Body of pancreas (tissue), 4 donors: ENCODE data around the gene GRAMD4. TPM values are rescaled to one million over a fixed set of nuclear protein-coding genes. Genes with fewer than 3 reads are reported as not detected.
A peak's percentile ranks its signal among the peaks of the same experiment; 100 is the strongest.

ENCODE experiments used
- ATAC-seq: fragments of 150-250 bp; one replicate; pipeline ENCODE4 v1.9.1; 2016
- DNase-seq, 4 donors: peaks; one replicate each; pipeline ENCODE4 v3.0.0-alpha.2; 2019
- H3K27ac ChIP-seq, 4 donors: fragments of 200-600 bp; sonication (generic); 1 replicate in 3 of 4; 2 replicates in 1 of 4; pipeline versions ENCODE4 v1.5.1 to v1.6.1; 2016 to 2019; ENCODE audit warnings: mild to moderate bottlenecking in 1 of 4, mixed read lengths in 1 of 4, moderate library complexity in 1 of 4
- H3K27me3 ChIP-seq, 2 donors: fragments of 200-600 bp; sonication (generic); one replicate each; pipeline ENCODE4 v1.6.0; 2016; ENCODE audit warnings: mild to moderate bottlenecking in 1 of 2
- H3K36me3 ChIP-seq, 2 donors: fragments of 200-600 bp; sonication (generic); replicated peaks in 1 of 2; 2 replicates each; pipeline ENCODE4 v1.5.1; 2016; ENCODE audit warnings: low read depth in 2 of 2; ENCODE audit not compliant: insufficient read depth in 1 of 2
- H3K4me1 ChIP-seq: fragments of 200-600 bp; sonication (generic); one replicate; pipeline ENCODE4 v1.6.0; 2016
- H3K4me3 ChIP-seq, 2 donors: fragments of 200-600 bp; sonication (generic); 1 replicate in 1 of 2; 2 replicates in 1 of 2; pipeline ENCODE4 v1.5.1; 2016 to 2019
- H3K9me3 ChIP-seq, 3 donors: fragments of 200-600 bp; sonication (generic); 1 replicate in 2 of 3; 2 replicates in 1 of 3; pipeline ENCODE4 v1.5.1; 2016
- CTCF ChIP-seq, 7 experiments: fragments of 450-650 bp in 4 of 7; fragments of 200-600 bp in 3 of 7; sonication (generic) in 3 of 7; IDR thresholded peaks; one replicate each; pipeline ENCODE4 v1.5.1; 2016 to 2019; ENCODE audit warnings: antibody characterized with exemption in 7 of 7
- POLR2A ChIP-seq, 3 donors: fragments of 450-650 bp; IDR thresholded peaks; one replicate each; pipeline ENCODE4 v1.6.1; 2016; ENCODE audit warnings: antibody characterized with exemption in 3 of 3, mild to moderate bottlenecking in 2 of 3
- WGBS, 2 donors: methylation state at CpG; one replicate each; pipeline ENCODE4 v1.1.5; 2017; 5-methylcytosine and 5-hydroxymethylcytosine counted together
- intact Hi-C: fragments of 100-400 bp; cut with DNase I; formaldehyde crosslinking; loops from one replicate; pipeline ENCODE4 v1.15.1; 2023
- total RNA-seq, 2 donors: library from RNA; depleted of rRNA; stranded (reverse); fragments of >200 nt; gene quantifications; one replicate each; pipeline ENCODE4 v1.1.0, GENCODE V29; 2016

Gene GRAMD4
- total RNA-seq, 2 donors from 2014 or later = 29.3 to 62.3 TPM

GRCh38 chr22:46602025-46602424, 18.2 kb upstream of the GRAMD4 start:
- DNase-seq = peak in 1 of 4 donors; percentile 62
- H3K36me3 ChIP-seq = no peaks in the 10 kb centered on the region
- H3K9me3 ChIP-seq = no peaks in the 10 kb centered on the region
- no peaks in the 10 kb centered on the region for H3K27me3 ChIP-seq
- TF ChIP-seq CTCF (IDR thresholded peaks at IDR 0.05) (no peak), POLR2A (IDR thresholded peaks at IDR 0.05) (no peak)
- peaks cover 17% of the 10 kb centered on the region for H3K4me1 ChIP-seq
- peak overlapping the region in 1 of 4 donors; percentile 49 for H3K27ac ChIP-seq
- no peak overlapping the region for H3K4me3 ChIP-seq
- WGBS, 2 donors = 74 to 94% methylated on average over 15 of the region's 15 CpGs
- intact Hi-C loops = no loop called here
- no peak for ATAC-seq

GRCh38 chr22:46604306-46604690, 15.9 kb upstream of the GRAMD4 start:
- Histone ChIP-seq H3K27ac (peak overlapping the region in 1 of 4 donors; percentile 66), H3K9me3 (no peaks in the 10 kb centered on the region), H3K4me1 (no peaks in the 10 kb centered on the region), H3K27me3 (no peaks in the 10 kb centered on the region), H3K4me3 (no peak overlapping the region), H3K36me3 (no peaks in the 10 kb centered on the region)
- ATAC-seq (no peak), DNase-seq (peak in 1 of 4 donors; percentile 73)
- WGBS, 2 donors = 56 to 82% methylated on average over 8 of the region's 8 CpGs
- intact Hi-C loops = no loop called here
- TF ChIP-seq POLR2A (IDR thresholded peaks at IDR 0.05) = peak in 1 of 3 donors; percentile 26
- no peak for TF ChIP-seq CTCF (IDR thresholded peaks at IDR 0.05)

GRCh38 chr22:46605117-46605516, 15.1 kb upstream of the GRAMD4 start:
- Histone ChIP-seq H3K9me3 (no peaks in the 10 kb centered on the region), H3K4me1 (no peaks in the 10 kb centered on the region), H3K27me3 (no peaks in the 10 kb centered on the region), H3K36me3 (no peaks in the 10 kb centered on the region), H3K4me3 (no peak overlapping the region), H3K27ac (no peak overlapping the region)
- DNase-seq = no peak
- no peak for TF ChIP-seq CTCF (IDR thresholded peaks at IDR 0.05)
- TF ChIP-seq POLR2A (IDR thresholded peaks at IDR 0.05) = no peak
- 93 to 94% methylated on average over 6 of the region's 6 CpGs for WGBS, 2 donors
- no peak for ATAC-seq
- intact Hi-C loops = no loop called here

- no peaks in the 10 kb centered on the region for H3K4me1 ChIP-seq
- no peaks in the 10 kb centered on the region for H3K36me3 ChIP-seq
- TF ChIP-seq CTCF (IDR thresholded peaks at IDR 0.05) = no peak
- H3K9me3 ChIP-seq = no peaks in the 10 kb centered on the region
- no peaks in the 10 kb centered on the region for H3K27me3 ChIP-seq
- intact Hi-C loops = no loop called here
- no peak overlapping the region for H3K27ac ChIP-seq
- ATAC-seq (no peak), DNase-seq (no peak)
- no peak overlapping the region for H3K4me3 ChIP-seq
- 60 to 70% methylated on average over 9 of the region's 9 CpGs for WGBS, 2 donors
Measured at GRCh38 chr22:46606886-46607285, 13.3 kb upstream of the GRAMD4 start.

GRCh38 chr22:46607483-46608114, 12.6 kb upstream of the GRAMD4 start:
- Histone ChIP-seq H3K4me1 (no peaks in the 10 kb centered on the region), H3K36me3 (no peaks in the 10 kb centered on the region), H3K4me3 (no peak overlapping the region), H3K27me3 (no peaks in the 10 kb centered on the region), H3K9me3 (no peaks in the 10 kb centered on the region), H3K27ac (no peak overlapping the region)
- intact Hi-C loops = no loop called here
- ATAC-seq = no peak
- no peak for DNase-seq
- WGBS, 2 donors = 85 to 90% methylated on average over 25 to 26 of the region's 27 CpGs
- no peak for TF ChIP-seq CTCF (IDR thresholded peaks at IDR 0.05)
- no peak for TF ChIP-seq POLR2A (IDR thresholded peaks at IDR 0.05)
